Nephron (organoid): ENCODE results near the gene DNHD1.

ENCODE experiments used
- H3K27ac Mint-ChIP-seq, 3 experiments: 2 replicates each; pipeline ENCODE4 v1.8.0; 2020; ENCODE audit warnings: mixed read lengths in 3 of 3, mild to moderate bottlenecking in 2 of 3, moderate library complexity in 1 of 3
- H3K27me3 Mint-ChIP-seq: 2 replicates; pipeline ENCODE4 v1.8.0; 2021; ENCODE audit warnings: low read depth, mild to moderate bottlenecking, moderate library complexity, mixed read lengths
- H3K36me3 Mint-ChIP-seq: 2 replicates; pipeline ENCODE4 v1.8.0; 2020; ENCODE audit warnings: low read depth, mixed read lengths
- H3K4me1 Mint-ChIP-seq: 2 replicates; pipeline ENCODE4 v1.8.0; 2020; ENCODE audit warnings: mixed read lengths
- H3K4me3 Mint-ChIP-seq, 3 experiments: 2 replicates each; pipeline ENCODE4 v1.8.0; 2020; ENCODE audit warnings: mild to moderate bottlenecking in 3 of 3, mixed read lengths in 3 of 3, moderate library complexity in 2 of 3
- H3K9me3 Mint-ChIP-seq: 2 replicates; pipeline ENCODE4 v1.8.0; 2020; ENCODE audit warnings: mixed read lengths
- CTCF ChIP-seq, 3 experiments: fragments of 200-600 bp; sonication (generic); IDR thresholded peaks; one replicate each; pipeline ENCODE4 v1.5.0; 2021; ENCODE audit warnings: antibody characterized with exemption in 3 of 3; ENCODE audit not compliant: unreplicated experiment in 3 of 3

Gene DNHD1

GRCh38 chr11:6488821-6489220, 8.3 kb upstream of the DNHD1 start:
- Mint-ChIP-seq H3K27me3 (no peaks in the 10 kb centered on the region), H3K4me3 (no peak overlapping the region), H3K36me3 (peaks cover 4% of the 10 kb centered on the region), H3K27ac (no peak overlapping the region), H3K4me1 (no peaks in the 10 kb centered on the region), H3K9me3 (no peaks in the 10 kb centered on the region)
- no peak for TF ChIP-seq CTCF (IDR thresholded peaks at IDR 0.05; ENCODE audit: unreplicated experiment in 3 of 3)

- Mint-ChIP-seq H3K36me3 (peaks cover 4% of the 10 kb centered on the region), H3K27ac (no peak overlapping the region), H3K4me3 (no peak overlapping the region), H3K27me3 (no peaks in the 10 kb centered on the region), H3K4me1 (no peaks in the 10 kb centered on the region), H3K9me3 (no peaks in the 10 kb centered on the region)
- TF ChIP-seq CTCF (IDR thresholded peaks at IDR 0.05; ENCODE audit: unreplicated experiment in 3 of 3), result no peak
Measured at GRCh38 chr11:6489306-6489705, 7.8 kb upstream of the DNHD1 start.

- H3K27ac Mint-ChIP-seq, result no peak overlapping the region
- H3K4me1 Mint-ChIP-seq, result no peaks in the 10 kb centered on the region
- no peaks in the 10 kb centered on the region for H3K27me3 Mint-ChIP-seq
- peaks cover 9% of the 10 kb centered on the region for H3K36me3 Mint-ChIP-seq
- TF ChIP-seq CTCF (IDR thresholded peaks at IDR 0.05; ENCODE audit: unreplicated experiment in 3 of 3), result no peak
- no peaks in the 10 kb centered on the region for H3K9me3 Mint-ChIP-seq
- H3K4me3 Mint-ChIP-seq, result no peak overlapping the region
Measured at GRCh38 chr11:6498121-6498520, 1.0 kb downstream of the DNHD1 start.

- no peak for TF ChIP-seq CTCF (IDR thresholded peaks at IDR 0.05; ENCODE audit: unreplicated experiment in 3 of 3)
- Mint-ChIP-seq H3K27me3 (no peaks in the 10 kb centered on the region), H3K4me3 (no peak overlapping the region), H3K27ac (no peak overlapping the region), H3K36me3 (peaks cover 9% of the 10 kb centered on the region), H3K4me1 (no peaks in the 10 kb centered on the region), H3K9me3 (no peaks in the 10 kb centered on the region)
Measured at GRCh38 chr11:6498544-6498943, 1.5 kb downstream of the DNHD1 start.

- no peak overlapping the region for H3K4me3 Mint-ChIP-seq
- H3K4me1 Mint-ChIP-seq, result no peaks in the 10 kb centered on the region
- no peaks in the 10 kb centered on the region for H3K27me3 Mint-ChIP-seq
- no peak for TF ChIP-seq CTCF (IDR thresholded peaks at IDR 0.05; ENCODE audit: unreplicated experiment in 3 of 3)
- H3K9me3 Mint-ChIP-seq, result no peaks in the 10 kb centered on the region
- H3K27ac Mint-ChIP-seq, result no peak overlapping the region
- peaks cover 6% of the 10 kb centered on the region for H3K36me3 Mint-ChIP-seq
Measured at GRCh38 chr11:6502382-6502781, 5.3 kb downstream of the DNHD1 start.

- Mint-ChIP-seq H3K9me3 (no peaks in the 10 kb centered on the region), H3K4me3 (no peak overlapping the region), H3K36me3 (peaks cover 6% of the 10 kb centered on the region), H3K27me3 (no peaks in the 10 kb centered on the region), H3K4me1 (no peaks in the 10 kb centered on the region), H3K27ac (no peak overlapping the region)
- TF ChIP-seq CTCF (IDR thresholded peaks at IDR 0.05; ENCODE audit: unreplicated experiment in 3 of 3), result no peak
Measured at GRCh38 chr11:6504166-6504565, 7.1 kb downstream of the DNHD1 start.
